IMR-90 (cell line): ENCODE measurements around the gene NUTM2F. TPM values are rescaled to one million over a fixed set of nuclear protein-coding genes. Genes with fewer than 3 reads are reported as not detected.

Experiments used
- ATAC-seq: fragments of 200-7000 bp; cut with Tn5 transposase; 2 replicates; pipeline ENCODE4 v1.9.1; 2020; ENCODE audit warnings: low read depth, mild to moderate bottlenecking, moderate library complexity
- BruUV-seq: library from RNA; stranded (reverse); fragments of 400-500 nt; replicated peaks from 2 replicates; lab custom pipeline; 2021; lab: Mats Ljungman, UMichigan
- CTCF ChIA-PET: fragments of 300-600 bp; formaldehyde crosslinking; extraction: SDS; loops from one replicate; lab custom pipeline; 2021; ENCODE audit warnings: antibody characterized with exemption; lab: Yijun Ruan, JAX
- POLR2A ChIA-PET: fragments of 300-600 bp; sonication (Branson Sonifier 250); formaldehyde crosslinking; loops from one replicate; lab custom pipeline; 2022; ENCODE audit warnings: antibody characterized with exemption; ENCODE audit not compliant: unreplicated experiment; lab: Charles Lee
- DNase-seq: peaks from one replicate; pipeline ENCODE4 v3.0.0; 2013
- H2AFZ ChIP-seq: replicated peaks from 2 replicates; pipeline ENCODE3; 2013; ENCODE audit warnings: low read length, mild to moderate bottlenecking; ENCODE audit not compliant: poor library complexity
- H2AK5ac ChIP-seq: 2 replicates; pipeline ENCODE4 v1.6.1; 2013; ENCODE audit warnings: low read depth, low read length, inconsistent platforms
- H2AK9ac ChIP-seq: replicated peaks from 2 replicates; pipeline ENCODE3; 2013; ENCODE audit warnings: mild to moderate bottlenecking, low read depth, low read length, moderate library complexity; ENCODE audit not compliant: poor library complexity
- H2BK120ac ChIP-seq: 2 replicates; pipeline ENCODE4 v1.6.1; 2013; ENCODE audit warnings: low read depth, low read length, inconsistent platforms
- H2BK15ac ChIP-seq: 3 replicates; pipeline ENCODE4 v1.6.1; 2013; ENCODE audit warnings: low read depth, low read length, inconsistent platforms
- H2BK20ac ChIP-seq: 2 replicates; pipeline ENCODE4 v1.6.1; 2013; ENCODE audit warnings: low read depth, mild to moderate bottlenecking, inconsistent platforms, low read length, moderate library complexity
- H2BK5ac ChIP-seq: 2 replicates; pipeline ENCODE4 v1.6.1; 2013; ENCODE audit warnings: mild to moderate bottlenecking, low read depth, low read length, inconsistent platforms; ENCODE audit not compliant: poor library complexity, severe bottlenecking
- H3K14ac ChIP-seq: replicated peaks from 2 replicates; pipeline ENCODE4 v1.6.1; 2013; ENCODE audit warnings: low read depth, low read length, inconsistent platforms
- H3K18ac ChIP-seq: 2 replicates; pipeline ENCODE4 v1.6.1; 2013; ENCODE audit warnings: low read depth, low read length, control low read depth
- H3K23ac ChIP-seq: 2 replicates; pipeline ENCODE4 v1.6.1; 2013; ENCODE audit warnings: low read depth, low read length, inconsistent platforms
- H3K27ac ChIP-seq: 2 replicates; pipeline ENCODE4 v1.5.1; 2013; ENCODE audit warnings: mild to moderate bottlenecking, control low read depth, low read length; ENCODE audit not compliant: insufficient read depth
- H3K27me3 ChIP-seq: 2 replicates; pipeline ENCODE4 v1.6.1; 2013; ENCODE audit warnings: low read length; ENCODE audit not compliant: control insufficient read depth, insufficient read depth
- H3K36me3 ChIP-seq: 2 replicates; pipeline ENCODE4 v1.6.1; 2013; ENCODE audit warnings: low read length, mixed read lengths; ENCODE audit not compliant: control insufficient read depth, insufficient read depth
- H3K4ac ChIP-seq: 2 replicates; pipeline ENCODE4 v1.6.1; 2013; ENCODE audit warnings: low read depth, low read length, inconsistent platforms
- H3K4me1 ChIP-seq: 2 replicates; pipeline ENCODE4 v1.6.1; 2013; ENCODE audit warnings: low read length, mixed read lengths; ENCODE audit not compliant: control insufficient read depth, insufficient read depth
- H3K4me2 ChIP-seq: 2 replicates; pipeline ENCODE4 v1.6.1; 2013; ENCODE audit warnings: low read depth, mild to moderate bottlenecking, control low read depth, low read length, moderate library complexity
- H3K4me3 ChIP-seq: 2 replicates; pipeline ENCODE4 v1.5.1; 2013; ENCODE audit warnings: low read depth, mild to moderate bottlenecking, control low read depth, low read length, moderate library complexity; ENCODE audit not compliant: insufficient read depth
- H3K56ac ChIP-seq: 2 replicates; pipeline ENCODE4 v1.6.1; 2013; ENCODE audit warnings: low read length, inconsistent platforms; ENCODE audit not compliant: insufficient read depth; ENCODE audit errors: extremely low read depth
- H3K79me1 ChIP-seq, 2 experiments: 2 replicates each; pipeline ENCODE4 v1.6.1; 2013; ENCODE audit warnings: low read length in 2 of 2, inconsistent platforms in 1 of 2, low read depth in 1 of 2
- H3K9ac ChIP-seq: 2 replicates; pipeline ENCODE4 v1.6.1; 2013; ENCODE audit warnings: low read depth, low read length, control low read depth
- H3K9me1 ChIP-seq: 2 replicates; pipeline ENCODE4 v1.6.1; 2013; ENCODE audit warnings: low read length, inconsistent platforms; ENCODE audit not compliant: insufficient read depth
- H3K9me3 ChIP-seq: 2 replicates; pipeline ENCODE4 v1.6.1; 2013; ENCODE audit warnings: low read length; ENCODE audit not compliant: control insufficient read depth, insufficient read depth
- H4K20me1 ChIP-seq: 2 replicates; pipeline ENCODE4 v1.6.1; 2013; ENCODE audit warnings: low read length, inconsistent platforms; ENCODE audit not compliant: insufficient read depth
- H4K5ac ChIP-seq: 2 replicates; pipeline ENCODE4 v1.6.1; 2013; ENCODE audit warnings: mild to moderate bottlenecking, low read depth, low read length, control low read depth
- H4K8ac ChIP-seq, 2 experiments: 2 replicates each; pipeline ENCODE4 v1.6.1; 2013; ENCODE audit warnings: low read depth in 2 of 2, low read length in 2 of 2, control low read depth in 1 of 2, inconsistent platforms in 1 of 2
- H4K91ac ChIP-seq: 2 replicates; pipeline ENCODE4 v1.6.1; 2013; ENCODE audit warnings: low read depth, low read length, inconsistent platforms; ENCODE audit not compliant: insufficient read depth
- CTCF ChIP-seq: conservative IDR thresholded peaks from 2 replicates; pipeline ENCODE4 v1.5.1; 2012; ENCODE audit warnings: mild to moderate bottlenecking, low read depth, low read length, improper control_type of control experiment
- MAZ ChIP-seq: IDR thresholded peaks from 2 replicates; pipeline ENCODE4 v1.6.1; 2012; ENCODE audit warnings: low read depth, mild to moderate bottlenecking, low read length, improper control_type of control experiment, moderate library complexity, borderline replicate concordance
- NFE2L2 ChIP-seq: fragments of 150-350 bp; IDR thresholded peaks from 2 replicates; pipeline ENCODE4 v1.6.1; 2016; ENCODE audit warnings: low read depth, mild to moderate bottlenecking, low read length
- RAD21 ChIP-seq: IDR thresholded peaks from 2 replicates; pipeline ENCODE4 v1.6.1; 2012; ENCODE audit warnings: low read length, improper control_type of control experiment
- RFX5 ChIP-seq: IDR thresholded peaks from 2 replicates; pipeline ENCODE4 v1.8.0; 2012; ENCODE audit warnings: low read depth, mild to moderate bottlenecking, low read length, moderate library complexity
- WGBS, 2 experiments: methylation state at CpG; one replicate each; pipeline versions ENCODE4 v1.1.5 to v1.1.7; 2013; ENCODE audit warnings: missing lambda C conversion rate in 2 of 2; ENCODE audit not compliant: insufficient read length in 1 of 2; ENCODE audit errors: extremely low coverage in 2 of 2; 5-methylcytosine and 5-hydroxymethylcytosine counted together
- dilution Hi-C: fragments of 300-500 bp; cut with HindIII; formaldehyde crosslinking; loops from one replicate; pipeline ENCODE4 v1.14.3; 2018; ENCODE audit warnings: low sequenced_read_pairs; ENCODE audit not compliant: unreplicated experiment
- in situ Hi-C: fragments of 300-500 bp; cut with MboI; formaldehyde crosslinking; loops from 3 replicates; pipeline ENCODE4 v1.14.3; 2019; ENCODE audit warnings: low sequenced_read_pairs, inconsistent platforms, mixed read lengths
- intact Hi-C: fragments of 100-400 bp; cut with micrococcal nuclease; formaldehyde crosslinking; loops from 2 replicates; pipeline ENCODE4 v1.10.0; 2022
- polyA plus RNA-seq, 3 experiments: library from polyadenylated mRNA; depleted of rRNA; stranded (reverse); fragments of >200 nt; gene quantifications; 2 replicates each; pipeline ENCODE4 v1.2.3, GENCODE V29; 2012; ENCODE audit warnings: low replicate concordance in 1 of 3
- total RNA-seq: library from RNA; depleted of rRNA; stranded (reverse); fragments of >200 nt; gene quantifications from 2 replicates; pipeline ENCODE4 v1.2.3, GENCODE V29; 2012
- TF ChIP-seq, protein P1 (sequence below): fragments of 150-350 bp; IDR thresholded peaks from 2 replicates; pipeline ENCODE4 v1.6.1; 2016; ENCODE audit warnings: low read depth, mild to moderate bottlenecking, low read length, moderate library complexity, borderline replicate concordance
- TF ChIP-seq, protein P2 (sequence below): fragments of 150-350 bp; IDR thresholded peaks from 2 replicates; pipeline ENCODE4 v1.6.1; 2017; ENCODE audit warnings: mild to moderate bottlenecking, antibody characterized with exemption, low read length, low read depth

NUTM2F gene
- total and polyA plus RNA-seq, 2 of the 4 experiments (the other 2 are of a cell fraction), result not detected

DNA sequence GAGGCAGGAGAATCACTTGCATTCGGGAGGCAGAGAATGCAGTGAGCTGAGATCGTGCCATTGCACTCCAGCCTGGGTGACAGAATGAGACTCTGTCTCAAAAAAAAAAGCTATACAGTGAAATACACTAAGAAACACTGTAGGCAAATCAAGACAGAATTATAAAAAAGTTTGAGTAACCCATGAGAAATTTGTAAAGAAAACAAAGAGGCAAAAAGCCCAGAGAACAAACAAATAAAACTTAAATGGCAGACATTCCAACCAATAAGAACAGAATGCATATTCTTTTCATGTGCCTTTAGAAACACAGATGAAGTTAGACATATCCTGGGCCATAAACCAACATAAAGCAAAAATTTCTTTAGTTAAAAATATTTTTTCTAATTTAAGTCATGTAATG lies 38.8 kb downstream of the NUTM2F start:
- ATAC-seq (peak; percentile 70), DNase-seq (peak; percentile 53)
- H3K27ac ChIP-seq, result no peak overlapping the region
- H2AK9ac ChIP-seq, result no peak overlapping the region
- TF ChIP-seq RAD21, result no peak
- no peak for TF ChIP-seq MAZ
- TF ChIP-seq RFX5, result no peak
- TF ChIP-seq, protein P1, sequence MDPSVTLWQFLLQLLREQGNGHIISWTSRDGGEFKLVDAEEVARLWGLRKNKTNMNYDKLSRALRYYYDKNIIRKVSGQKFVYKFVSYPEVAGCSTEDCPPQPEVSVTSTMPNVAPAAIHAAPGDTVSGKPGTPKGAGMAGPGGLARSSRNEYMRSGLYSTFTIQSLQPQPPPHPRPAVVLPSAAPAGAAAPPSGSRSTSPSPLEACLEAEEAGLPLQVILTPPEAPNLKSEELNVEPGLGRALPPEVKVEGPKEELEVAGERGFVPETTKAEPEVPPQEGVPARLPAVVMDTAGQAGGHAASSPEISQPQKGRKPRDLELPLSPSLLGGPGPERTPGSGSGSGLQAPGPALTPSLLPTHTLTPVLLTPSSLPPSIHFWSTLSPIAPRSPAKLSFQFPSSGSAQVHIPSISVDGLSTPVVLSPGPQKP, result no peak
- no peak for TF ChIP-seq NFE2L2
- TF ChIP-seq, protein P2, sequence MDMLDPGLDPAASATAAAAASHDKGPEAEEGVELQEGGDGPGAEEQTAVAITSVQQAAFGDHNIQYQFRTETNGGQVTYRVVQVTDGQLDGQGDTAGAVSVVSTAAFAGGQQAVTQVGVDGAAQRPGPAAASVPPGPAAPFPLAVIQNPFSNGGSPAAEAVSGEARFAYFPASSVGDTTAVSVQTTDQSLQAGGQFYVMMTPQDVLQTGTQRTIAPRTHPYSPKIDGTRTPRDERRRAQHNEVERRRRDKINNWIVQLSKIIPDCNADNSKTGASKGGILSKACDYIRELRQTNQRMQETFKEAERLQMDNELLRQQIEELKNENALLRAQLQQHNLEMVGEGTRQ, result no peak
- TF ChIP-seq CTCF, result no peak
- in situ Hi-C loops (no loop called here), dilution Hi-C loops (no loop called here), intact Hi-C loops (no loop called here)
- no peak overlapping the region for H4K5ac ChIP-seq
- no peak overlapping the region for H2BK5ac ChIP-seq
- H3K4me1 ChIP-seq, result peaks cover 7% of the 10 kb centered on the region
- BruUV-seq, result no TSS peak
- no peak overlapping the region for H3K23ac ChIP-seq
- H2AK5ac ChIP-seq, result no peak overlapping the region
- H3K4ac ChIP-seq, result no peak overlapping the region
- H2BK120ac ChIP-seq, result no peak overlapping the region
- no peak overlapping the region for H3K9ac ChIP-seq
- no peak overlapping the region for H3K18ac ChIP-seq
- no peak overlapping the region for H2BK20ac ChIP-seq
- no CpG with 5 or more reads among the region's 2 CpGs for WGBS, 2 experiments
- H3K56ac ChIP-seq, result no peak overlapping the region
- peaks cover 5% of the 10 kb centered on the region for H3K9me1 ChIP-seq
- no peak overlapping the region for H3K14ac ChIP-seq
- no peak overlapping the region for H2AFZ ChIP-seq
- 0 out of 4 replicates have a peak, but pooled peaks cover 0 to 4% of the 10 kb centered on the region in 2 experiments for H3K79me1 ChIP-seq
- H3K27me3 ChIP-seq, result no peaks in the 10 kb centered on the region
- ChIA-PET POLR2A (no interaction called here), CTCF (no interaction called here)
- no peak overlapping the region for H3K4me3 ChIP-seq
- H4K91ac ChIP-seq, result no peak overlapping the region
- no peak overlapping the region for H4K8ac ChIP-seq
- no peaks in the 10 kb centered on the region for H4K20me1 ChIP-seq
- 0 out of 2 replicates have a peak overlapping the region, but pooled peaks have one; percentile 20 for H3K4me2 ChIP-seq
- H2BK15ac ChIP-seq, result no peak overlapping the region
- no peaks in the 10 kb centered on the region for H3K9me3 ChIP-seq
- H3K36me3 ChIP-seq, result peaks cover 5% of the 10 kb centered on the region
